K562 treated with DMSO at 1 percent for 12 hours (cell line): Measurements from ENCODE around the gene MED1. TPM values are rescaled to one million over a fixed set of nuclear protein-coding genes. Genes with fewer than 3 reads are reported as not detected.

Source experiments
- total RNA-seq: library from RNA; unstranded; fragments of 300-600 nt; gene quantifications from 2 replicates; pipeline ENCODE4 v1.2.3, GENCODE V29; 2022; ENCODE audit not compliant: insufficient read depth

Gene MED1
- 4.9 and 25.9 TPM in 2 replicates for total RNA-seq

GRCh38 chr17:39450847-39451581 lies at the start of gene MED1:
TSS of gene MED1 (minus strand) at chr17:39451263. CDS start at chr17:39451062, 201 bp downstream.

GRCh38 chr17:39461113-39461925 lies 10.3 kb upstream of the MED1 start, which contains the start of gene CDK12:
TSS of gene CDK12 (plus strand) at chr17:39461486. CDS start at chr17:39462072, 586 bp downstream.

GRCh38 chr17:39401412-39402243 lies 49.4 kb downstream of the MED1 start, which contains the start of gene FBXL20:
TSS of gene FBXL20 (minus strand) at chr17:39401626. CDS start at chr17:39401402, 224 bp downstream.

Other genes starting within 250 kb of the MED1 start
- gene STAC2, start 225.3 kb downstream of the MED1 start, total RNA-seq = not detected in 2 replicates
- 2.0 and 5.7 TPM in 2 replicates for gene FBXL20, start 49.6 kb downstream of the MED1 start, total RNA-seq
- gene CDK12, start 10.2 kb upstream of the MED1 start, total RNA-seq = 7.0 and 34.1 TPM in 2 replicates
- gene NEUROD2, start 156.7 kb upstream of the MED1 start, total RNA-seq = not detected in 2 replicates
- not detected in 2 replicates for gene PPP1R1B, start 175.7 kb upstream of the MED1 start, total RNA-seq
- gene STARD3, start 185.9 kb upstream of the MED1 start, total RNA-seq = 89.5 and 118 TPM in 2 replicates
- 3.7 and 4.9 TPM in 2 replicates for gene TCAP, start 214.1 kb upstream of the MED1 start, total RNA-seq
- 4.2 and 5.4 TPM in 2 replicates for gene PNMT, start 217.2 kb upstream of the MED1 start, total RNA-seq
- gene PGAP3, start 236.8 kb upstream of the MED1 start, total RNA-seq = 7.0 and 15.8 TPM in 2 replicates
- 2.6 and 6.4 TPM in 2 replicates for gene ERBB2, start 248.8 kb upstream of the MED1 start, total RNA-seq